Calu3 (cell line): ENCODE data around the gene PRKAR1A. TPM values are rescaled to one million over a fixed set of nuclear protein-coding genes. Genes with fewer than 3 reads are reported as not detected.

Experiments used
- BruUV-seq: library from RNA; stranded (reverse); fragments of 400-500 nt; replicated peaks from 2 replicates; lab custom pipeline; 2021; lab: Mats Ljungman, UMichigan
- CTCF ChIA-PET: fragments of 300-600 bp; sonication (Branson Sonifier 250); formaldehyde crosslinking; loops from one replicate; lab custom pipeline; 2022; ENCODE audit warnings: antibody characterized with exemption; lab: Charles Lee
- DNase-seq: peaks from one replicate; pipeline ENCODE4 v3.0.0; 2022
- H3K27ac Mint-ChIP-seq: one replicate; pipeline ENCODE4 v1.8.0; 2022; ENCODE audit warnings: mixed read lengths; ENCODE audit not compliant: unreplicated experiment
- H3K27me3 Mint-ChIP-seq: one replicate; pipeline ENCODE4 v1.8.0; 2022; ENCODE audit warnings: mixed read lengths; ENCODE audit not compliant: unreplicated experiment
- H3K36me3 Mint-ChIP-seq: one replicate; pipeline ENCODE4 v1.8.0; 2022; ENCODE audit warnings: mild to moderate bottlenecking, moderate library complexity, mixed read lengths; ENCODE audit not compliant: insufficient read depth, unreplicated experiment
- H3K4me1 Mint-ChIP-seq: one replicate; pipeline ENCODE4 v1.8.0; 2022; ENCODE audit warnings: mild to moderate bottlenecking, low read depth, mixed read lengths; ENCODE audit not compliant: unreplicated experiment
- H3K4me3 Mint-ChIP-seq: one replicate; pipeline ENCODE4 v1.8.0; 2022; ENCODE audit warnings: mild to moderate bottlenecking, low read depth, moderate library complexity, mixed read lengths; ENCODE audit not compliant: unreplicated experiment
- H3K9me3 Mint-ChIP-seq: one replicate; pipeline ENCODE4 v1.8.0; 2022; ENCODE audit warnings: low read depth, mixed read lengths; ENCODE audit not compliant: unreplicated experiment
- CTCF ChIP-seq: fragments of 200-600 bp; IDR thresholded peaks from one replicate; pipeline ENCODE4 v1.8.0; 2022; ENCODE audit warnings: antibody characterized with exemption; ENCODE audit not compliant: unreplicated experiment
- intact Hi-C: fragments of 100-400 bp; cut with micrococcal nuclease; formaldehyde crosslinking; loops from one replicate; pipeline ENCODE4 v1.10.0; 2022; ENCODE audit not compliant: unreplicated experiment
- total RNA-seq: library from RNA; stranded (reverse); gene quantifications from 2 replicates; pipeline ENCODE4 v1.2.3, GENCODE V29; 2022

Gene PRKAR1A
- total RNA-seq, 1 experiment from 2014 or later: 239 TPM

- Mint-ChIP-seq H3K4me3 (no peak overlapping the region), H3K9me3 (no peaks in the 10 kb centered on the region), H3K27me3 (peaks cover 33% of the 10 kb centered on the region), H3K27ac (no peak overlapping the region), H3K36me3 (no peaks in the 10 kb centered on the region), H3K4me1 (no peaks in the 10 kb centered on the region)
- DNase-seq: no peak
- TF ChIP-seq CTCF: no peak
- CTCF ChIA-PET: no interaction called here
- no TSS peak for BruUV-seq
- intact Hi-C loops: no loop called here
Measured at GRCh38 chr17:68570526-68570925, 58.3 kb downstream of the PRKAR1A start.

- Mint-ChIP-seq H3K4me3 (no peak overlapping the region), H3K27me3 (peaks cover 18% of the 10 kb centered on the region), H3K4me1 (no peaks in the 10 kb centered on the region), H3K27ac (no peak overlapping the region), H3K36me3 (no peaks in the 10 kb centered on the region), H3K9me3 (no peaks in the 10 kb centered on the region)
- DNase-seq: no peak
- BruUV-seq: no TSS peak
- intact Hi-C loops: no loop called here
- no peak for TF ChIP-seq CTCF
- CTCF ChIA-PET: interaction anchor here (0.5 kb wide), 1 partner anchor 57 kb away, joined by 4 read pairs; no protein-coding TSS in a partner anchor
Measured at GRCh38 chr17:68572138-68572842, 60.1 kb downstream of the PRKAR1A start.

- DNase-seq: no peak
- Mint-ChIP-seq H3K36me3 (no peaks in the 10 kb centered on the region), H3K9me3 (no peaks in the 10 kb centered on the region), H3K4me3 (no peak overlapping the region), H3K4me1 (no peaks in the 10 kb centered on the region), H3K27ac (no peak overlapping the region), H3K27me3 (peaks cover 18% of the 10 kb centered on the region)
- intact Hi-C loops: no loop called here
- CTCF ChIA-PET: interaction anchor here (0.6 kb wide), 1 partner anchor 149 kb away, joined by 3 read pairs; no protein-coding TSS in a partner anchor
- no TSS peak for BruUV-seq
- TF ChIP-seq CTCF: no peak
Measured at GRCh38 chr17:68573338-68573737, 61.1 kb downstream of the PRKAR1A start.

- DNase-seq: no peak
- Mint-ChIP-seq H3K27ac (no peak overlapping the region), H3K27me3 (no peaks in the 10 kb centered on the region), H3K4me3 (no peak overlapping the region), H3K9me3 (no peaks in the 10 kb centered on the region), H3K36me3 (no peaks in the 10 kb centered on the region), H3K4me1 (peaks cover 2% of the 10 kb centered on the region)
- CTCF ChIA-PET: no interaction called here
- TF ChIP-seq CTCF: no peak
- intact Hi-C loops: no loop called here
- BruUV-seq: no TSS peak
Measured at GRCh38 chr17:68576137-68576536, 63.9 kb downstream of the PRKAR1A start.
